H1 (cell line): ENCODE results near the gene STAT3. TPM values are rescaled to one million over a fixed set of nuclear protein-coding genes. Genes with fewer than 3 reads are reported as not detected.

ENCODE experiments used
- CTCF ChIA-PET: fragments of 300-600 bp; sonication (Branson Sonifier 250); formaldehyde crosslinking; loops from one replicate; lab custom pipeline; 2021; ENCODE audit not compliant: partially characterized antibody; lab: Charles Lee
- POLR2A ChIA-PET: fragments of 300-600 bp; sonication (Branson Sonifier 250); formaldehyde crosslinking; loops from one replicate; lab custom pipeline; 2021; ENCODE audit warnings: inconsistent platforms; ENCODE audit not compliant: partially characterized antibody; lab: Charles Lee
- DNase-seq, 2 experiments: peaks; one replicate each; pipeline versions ENCODE4 v3.0.0 to v3.0.0-alpha.2; 2010 to 2022; ENCODE audit warnings: low spot score in 2 of 2, low read depth in 1 of 2, mixed read lengths in 1 of 2
- FAIRE-seq: peaks from 2 replicates; lab custom pipeline; 2011; peaks lifted over from hg19 to GRCh38; lab: Jason Lieb, UNC
- H2AFZ ChIP-seq: 2 replicates; pipeline ENCODE4 v1.8.1; 2012; ENCODE audit warnings: low read length, inconsistent platforms
- H2AK5ac ChIP-seq: 2 replicates; pipeline ENCODE4 v1.6.1; 2013; ENCODE audit warnings: low read depth, low read length
- H2BK120ac ChIP-seq: replicated peaks from 2 replicates; pipeline ENCODE3; 2013; ENCODE audit warnings: low read depth, low read length, inconsistent platforms
- H2BK12ac ChIP-seq: 2 replicates; pipeline ENCODE4 v1.6.1; 2013; ENCODE audit warnings: low read depth, low read length
- H2BK15ac ChIP-seq: 2 replicates; pipeline ENCODE4 v1.6.1; 2013; ENCODE audit warnings: low read length
- H2BK20ac ChIP-seq: 2 replicates; pipeline ENCODE4 v1.6.1; 2013; ENCODE audit warnings: low read length
- H2BK5ac ChIP-seq: 2 replicates; pipeline ENCODE4 v1.6.1; 2013; ENCODE audit warnings: low read depth, low read length
- H3K14ac ChIP-seq: 2 replicates; pipeline ENCODE4 v1.6.1; 2013; ENCODE audit warnings: inconsistent platforms; ENCODE audit not compliant: insufficient read length
- H3K18ac ChIP-seq: 2 replicates; pipeline ENCODE4 v1.6.1; 2013; ENCODE audit warnings: low read length; ENCODE audit errors: extremely low read depth
- H3K23ac ChIP-seq: 2 replicates; pipeline ENCODE4 v1.6.1; 2013; ENCODE audit warnings: inconsistent platforms; ENCODE audit not compliant: insufficient read length
- H3K23me2 ChIP-seq: 2 replicates; pipeline ENCODE4 v1.6.1; 2013; ENCODE audit warnings: low read depth, low read length
- H3K27ac ChIP-seq: 2 replicates; pipeline ENCODE4 v1.6.1; 2011; ENCODE audit warnings: low read depth, low read length, inconsistent platforms
- H3K27me3 ChIP-seq, 4 experiments: replicated peaks in 1 of 4; 1 replicate in 1 of 4; 2 replicates in 3 of 4; pipeline versions ENCODE4 v1.6.1 to v1.8.1; 2011 to 2013; ENCODE audit warnings: low read length in 3 of 4, mild to moderate bottlenecking in 3 of 4, inconsistent platforms in 2 of 4, mixed read lengths in 2 of 4, moderate library complexity in 1 of 4; ENCODE audit not compliant: control insufficient read depth in 3 of 4, insufficient read depth in 3 of 4; ENCODE audit errors: extremely low read depth in 1 of 4
- H3K36me3 ChIP-seq, 4 experiments: 2 replicates each; pipeline versions ENCODE4 v1.6.1 to v1.8.1; 2011 to 2013; ENCODE audit warnings: mild to moderate bottlenecking in 4 of 4, low read length in 3 of 4, moderate library complexity in 2 of 4, control low read depth in 1 of 4, inconsistent platforms in 1 of 4; ENCODE audit not compliant: insufficient read depth in 4 of 4, control insufficient read depth in 2 of 4
- H3K4ac ChIP-seq: replicated peaks from 2 replicates; pipeline ENCODE3; 2013; ENCODE audit warnings: low read length, low read depth, mixed read lengths, inconsistent platforms; ENCODE audit not compliant: insufficient read length
- H3K4me1 ChIP-seq, 4 experiments: replicated peaks in 1 of 4; 1 replicate in 1 of 4; 2 replicates in 3 of 4; pipeline versions ENCODE4 v1.6.1 to v1.8.1; 2011 to 2013; ENCODE audit warnings: low read length in 3 of 4, inconsistent platforms in 2 of 4, mixed read lengths in 1 of 4; ENCODE audit not compliant: insufficient read depth in 4 of 4, control insufficient read depth in 3 of 4
- H3K4me2 ChIP-seq, 2 experiments: 2 replicates each; pipeline versions ENCODE4 v1.6.1 to v1.8.1; 2011 to 2013; ENCODE audit warnings: low read depth in 2 of 2, low read length in 2 of 2, control low read depth in 1 of 2, inconsistent platforms in 1 of 2, mild to moderate bottlenecking in 1 of 2; ENCODE audit not compliant: insufficient read depth in 1 of 2
- H3K4me3 ChIP-seq, 4 experiments: fragments of 200-600, 300-600 bp in 1 of 4; sonication (generic), shearing (Covaris generic), sonication (Bioruptor Twin) in 1 of 4; 2 replicates each; pipeline versions ENCODE4 v1.5.1 to v1.8.1; 2011 to 2016; ENCODE audit warnings: low read length in 4 of 4, low read depth in 3 of 4, control low read depth in 2 of 4, inconsistent platforms in 2 of 4, mild to moderate bottlenecking in 2 of 4, mixed read lengths in 1 of 4, moderate library complexity in 1 of 4; ENCODE audit not compliant: insufficient read depth in 2 of 4; ENCODE audit errors: extremely low read depth in 1 of 4
- H3K56ac ChIP-seq: replicated peaks from 2 replicates; pipeline ENCODE3; 2013; ENCODE audit warnings: low read depth, mild to moderate bottlenecking, mixed read lengths, low read length, inconsistent platforms; ENCODE audit not compliant: insufficient read length
- H3K79me1 ChIP-seq: 2 replicates; pipeline ENCODE4 v1.6.1; 2013; ENCODE audit warnings: low read depth, low read length, control low read depth
- H3K79me2 ChIP-seq, 2 experiments: 2 replicates each; pipeline versions ENCODE4 v1.6.1 to v1.8.1; 2012 to 2013; ENCODE audit warnings: low read length in 2 of 2, mild to moderate bottlenecking in 2 of 2, inconsistent platforms in 1 of 2; ENCODE audit not compliant: insufficient read depth in 2 of 2, control insufficient read depth in 1 of 2
- H3K9ac ChIP-seq, 4 experiments: replicated peaks in 1 of 4; 1 replicate in 1 of 4; 2 replicates in 3 of 4; pipeline versions ENCODE4 v1.6.1 to v1.8.1; 2011 to 2013; ENCODE audit warnings: low read depth in 3 of 4, low read length in 3 of 4, control low read depth in 2 of 4, mild to moderate bottlenecking in 2 of 4, moderate library complexity in 2 of 4, inconsistent platforms in 1 of 4; ENCODE audit errors: extremely low read depth in 1 of 4
- H3K9me3 ChIP-seq, 2 experiments: 2 replicates each; pipeline versions ENCODE4 v1.6.1 to v1.8.1; 2012 to 2013; ENCODE audit warnings: mild to moderate bottlenecking in 2 of 2, moderate library complexity in 2 of 2, control low read depth in 1 of 2, inconsistent platforms in 1 of 2, low read depth in 1 of 2, low read length in 1 of 2, mixed read lengths in 1 of 2; ENCODE audit not compliant: insufficient read depth in 2 of 2
- H4K20me1 ChIP-seq, 2 experiments: replicated peaks in 1 of 2; 2 replicates each; pipeline versions ENCODE3 to v1.8.1; 2011 to 2013; ENCODE audit warnings: inconsistent platforms in 2 of 2, low read length in 2 of 2, mild to moderate bottlenecking in 1 of 2; ENCODE audit not compliant: insufficient read depth in 2 of 2, control insufficient read depth in 1 of 2
- H4K5ac ChIP-seq: 2 replicates; pipeline ENCODE4 v1.6.1; 2013; ENCODE audit warnings: low read length, low read depth, mixed read lengths, inconsistent platforms; ENCODE audit not compliant: insufficient read length
- H4K8ac ChIP-seq: 2 replicates; pipeline ENCODE4 v1.8.0; 2013; ENCODE audit warnings: mild to moderate bottlenecking, moderate library complexity, low read length, inconsistent platforms; ENCODE audit not compliant: insufficient read depth; ENCODE audit errors: extremely low read depth
- H4K91ac ChIP-seq: replicated peaks from 2 replicates; pipeline ENCODE3; 2013; ENCODE audit warnings: low read length, mixed read lengths, inconsistent platforms; ENCODE audit not compliant: insufficient read length
- CHD1 ChIP-seq: IDR thresholded peaks from 2 replicates; pipeline ENCODE4 v1.6.1; 2012; ENCODE audit warnings: low read depth, low read length, improper control_type of control experiment
- KDM1A ChIP-seq: fragments of 200-600, 300-600 bp; sonication (generic); IDR thresholded peaks from 2 replicates; pipeline ENCODE4 v1.7.1; 2016; ENCODE audit warnings: mild to moderate bottlenecking, low read length, borderline replicate concordance
- POLR2AphosphoS5 ChIP-seq: IDR thresholded peaks from 2 replicates; pipeline ENCODE4 v1.6.1; 2011; ENCODE audit warnings: low read depth, low read length
- TCF12 ChIP-seq: IDR thresholded peaks from 2 replicates; pipeline ENCODE4 v1.6.1; 2011; ENCODE audit warnings: low read depth, mild to moderate bottlenecking, low read length
- WGBS, 2 experiments: shearing (Covaris generic) in 1 of 2; methylation state at CpG; one replicate each; pipeline versions ENCODE4 v1.1.6 to v1.1.7; 2013 to 2015; ENCODE audit warnings: low lambda C conversion rate in 2 of 2, mixed read lengths in 2 of 2, inconsistent platforms in 1 of 2, low coverage in 1 of 2, missing lambda C conversion rate in 1 of 2; ENCODE audit not compliant: insufficient replicate concordance in 2 of 2, insufficient coverage in 1 of 2, insufficient read length in 1 of 2; ENCODE audit errors: extremely low coverage in 1 of 2, missing lambda C conversion rate in 1 of 2; 5-methylcytosine and 5-hydroxymethylcytosine counted together
- polyA plus RNA-seq, 7 experiments: library from polyadenylated mRNA; depleted of rRNA in 3 of 7; stranded (reverse) in 5 of 7; unstranded in 2 of 7; fragments of >200 nt in 5 of 7; fragments of 200-250 nt in 2 of 7; gene quantifications; 1 replicate in 5 of 7; 2 replicates in 1 of 7; 4 replicates in 1 of 7; pipeline versions ENCODE4 v1.2.1 to v1.2.3, GENCODE V29; 2011 to 2013; ENCODE audit warnings: missing spikeins in 2 of 7, mixed read lengths in 2 of 7
- total RNA-seq: library from RNA; stranded (reverse); fragmentation: NEBNext Ultra II Directional; extraction: Animal tissue kit (Norgen Biotek cat#: 25700); gene quantifications from 2 replicates; pipeline ENCODE4 v1.2.1, GENCODE V29; 2021
- TF ChIP-seq, protein P1 (sequence below): IDR thresholded peaks from 2 replicates; pipeline ENCODE4 v1.6.1; 2011; ENCODE audit warnings: low read length, improper control_type of control experiment

Gene STAT3
- total and polyA plus RNA-seq, 2 of the 8 experiments (the other 6 are each of a cell fraction or from before 2014, with no cell fraction given) = 38.4 to 94.1 TPM

DNA sequence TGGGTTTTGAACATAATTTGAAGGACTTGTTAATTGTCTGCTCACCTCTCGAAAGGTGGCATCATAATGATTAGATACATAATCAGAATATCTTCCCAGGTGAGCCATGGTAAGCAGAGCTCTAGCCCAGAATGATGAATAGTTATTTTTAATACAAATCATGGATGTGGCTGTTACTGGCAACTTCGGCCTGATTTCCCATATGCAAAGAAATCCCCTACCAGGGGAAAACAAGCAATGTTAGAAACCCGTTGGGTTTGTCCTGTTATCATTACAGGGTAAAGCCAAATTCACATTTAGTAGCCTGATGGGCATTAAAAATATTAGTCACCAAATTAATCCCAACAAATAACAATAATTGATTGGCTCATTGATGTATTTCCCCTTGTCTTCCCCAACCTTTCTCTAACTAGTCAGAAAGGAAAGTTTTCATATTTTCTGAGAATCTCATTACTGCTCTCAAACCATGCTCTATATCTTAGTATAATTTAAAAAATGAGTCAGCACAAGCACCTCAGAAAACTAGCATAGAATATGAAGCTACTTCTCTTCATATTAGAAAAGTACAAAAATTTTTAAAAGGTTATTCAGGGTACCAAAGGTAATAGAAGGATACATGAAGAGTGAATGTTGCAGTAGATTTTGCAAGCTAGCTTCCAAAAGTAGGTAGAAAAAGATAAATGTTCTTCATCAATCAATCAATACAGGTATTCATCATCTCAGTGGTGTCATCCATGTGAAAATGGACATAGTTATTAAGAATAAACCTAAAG lies 117.0 kb downstream of the STAT3 start:
- H2BK5ac ChIP-seq = no peak overlapping the region
- no peak overlapping the region for H3K14ac ChIP-seq
- H3K56ac ChIP-seq = no peak overlapping the region
- no peak overlapping the region for H3K4me2 ChIP-seq
- H4K8ac ChIP-seq = no peak overlapping the region
- no peak overlapping the region for H3K4me3 ChIP-seq
- H3K36me3 ChIP-seq = no peaks in the 10 kb centered on the region
- no peak overlapping the region for H3K23ac ChIP-seq
- H2BK20ac ChIP-seq = no peak overlapping the region
- no peak overlapping the region for H3K4ac ChIP-seq
- peaks cover 8% of the 10 kb centered on the region; the same call in 1 of the 2 replicates for H3K23me2 ChIP-seq
- H3K9me3 ChIP-seq = no peaks in the 10 kb centered on the region
- no peak overlapping the region for H4K91ac ChIP-seq
- H3K79me1 ChIP-seq = peaks cover 11% of the 10 kb centered on the region
- no peak overlapping the region for H3K27ac ChIP-seq
- no peak overlapping the region for H2BK15ac ChIP-seq
- POLR2A ChIA-PET = no interaction called here
- no peak overlapping the region for H3K18ac ChIP-seq
- no peak overlapping the region for H2AK5ac ChIP-seq
- H2BK120ac ChIP-seq = no peak overlapping the region
- 74% methylated on average over 3 of the region's 3 CpGs; no CpG with 5 or more reads in 1 of the 2 experiments for WGBS, 2 experiments
- peaks cover 5 to 14% (median 11%) of the 10 kb centered on the region in 4 experiments; a peak in 6 of 7 replicates for H3K4me1 ChIP-seq
- H2AFZ ChIP-seq = no peak overlapping the region
- H3K79me2 ChIP-seq = peaks cover 6 to 78% of the 10 kb centered on the region in 2 experiments; a peak in 3 of 4 replicates
- H4K20me1 ChIP-seq = peaks cover 0 to 4% of the 10 kb centered on the region in 2 experiments
- CTCF ChIA-PET = interaction anchor here (0.8 to 3.1 kb wide), 3 partner anchors 8 to 49 kb away, joined by 3 to 15 read pairs (median 5); no protein-coding TSS in a partner anchor
- no peak overlapping the region for H4K5ac ChIP-seq
- DNase-seq = no peak
- no peaks in the 10 kb centered on the region for H3K27me3 ChIP-seq
- H3K9ac ChIP-seq = no peak overlapping the region
- FAIRE-seq = no peak
- TF ChIP-seq KDM1A (no peak), TCF12 (no peak), POLR2AphosphoS5 (no peak), CHD1 (no peak)
- TF ChIP-seq, protein P1, sequence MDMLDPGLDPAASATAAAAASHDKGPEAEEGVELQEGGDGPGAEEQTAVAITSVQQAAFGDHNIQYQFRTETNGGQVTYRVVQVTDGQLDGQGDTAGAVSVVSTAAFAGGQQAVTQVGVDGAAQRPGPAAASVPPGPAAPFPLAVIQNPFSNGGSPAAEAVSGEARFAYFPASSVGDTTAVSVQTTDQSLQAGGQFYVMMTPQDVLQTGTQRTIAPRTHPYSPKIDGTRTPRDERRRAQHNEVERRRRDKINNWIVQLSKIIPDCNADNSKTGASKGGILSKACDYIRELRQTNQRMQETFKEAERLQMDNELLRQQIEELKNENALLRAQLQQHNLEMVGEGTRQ = no peak
- no peak overlapping the region for H2BK12ac ChIP-seq
